ENCODE results near the gene TRMT61A. TPM values are rescaled to one million over a fixed set of nuclear protein-coding genes. Genes with fewer than 3 reads are reported as not detected.

Gene TRMT61A
- total and polyA plus RNA-seq, 2 of the 13 experiments (the other 11 are each of a cell fraction or from before 2014, with no cell fraction given) = 6.5 to 13.6 TPM

DNA sequence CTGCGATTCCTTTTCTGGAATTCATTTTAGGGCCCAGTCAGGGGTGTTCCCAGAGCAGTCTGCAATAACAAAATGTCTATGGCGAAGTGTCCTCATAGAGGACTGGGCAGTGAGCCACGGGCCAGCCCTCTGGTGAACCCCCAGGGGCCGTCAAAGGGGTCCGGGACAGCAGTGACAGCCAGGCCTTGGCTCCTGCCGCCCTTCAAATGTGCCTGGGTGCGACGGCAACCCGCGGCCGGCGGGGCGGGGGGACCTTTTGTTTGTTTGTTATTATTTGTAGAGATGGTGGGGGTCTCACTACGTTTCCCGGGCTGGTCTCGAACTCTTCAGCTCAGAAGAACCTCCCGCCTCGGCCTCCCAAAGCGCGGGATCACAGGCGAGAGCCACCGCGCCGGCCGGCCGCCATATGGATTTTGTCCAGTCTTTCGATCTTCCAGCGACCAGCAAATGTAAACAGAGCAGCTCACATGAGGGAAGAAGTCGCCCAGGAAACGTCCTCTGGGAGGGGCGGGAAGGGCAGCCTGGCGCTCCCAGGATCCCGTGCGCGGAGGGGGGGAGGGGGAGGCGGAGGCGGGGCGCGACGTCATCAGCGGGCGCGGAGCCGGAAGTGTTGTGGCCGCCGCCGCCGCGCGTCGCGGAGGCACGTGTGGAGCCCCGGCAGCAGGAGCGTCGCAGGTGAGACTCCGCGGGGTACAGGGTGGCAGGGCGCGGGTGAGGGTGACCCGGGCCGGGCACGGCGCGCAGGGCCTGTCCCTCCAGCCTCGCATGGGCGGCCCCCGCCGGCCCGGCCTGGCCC, at the start of gene TRMT61A (continued):
- TF ChIP-seq, protein P1, sequence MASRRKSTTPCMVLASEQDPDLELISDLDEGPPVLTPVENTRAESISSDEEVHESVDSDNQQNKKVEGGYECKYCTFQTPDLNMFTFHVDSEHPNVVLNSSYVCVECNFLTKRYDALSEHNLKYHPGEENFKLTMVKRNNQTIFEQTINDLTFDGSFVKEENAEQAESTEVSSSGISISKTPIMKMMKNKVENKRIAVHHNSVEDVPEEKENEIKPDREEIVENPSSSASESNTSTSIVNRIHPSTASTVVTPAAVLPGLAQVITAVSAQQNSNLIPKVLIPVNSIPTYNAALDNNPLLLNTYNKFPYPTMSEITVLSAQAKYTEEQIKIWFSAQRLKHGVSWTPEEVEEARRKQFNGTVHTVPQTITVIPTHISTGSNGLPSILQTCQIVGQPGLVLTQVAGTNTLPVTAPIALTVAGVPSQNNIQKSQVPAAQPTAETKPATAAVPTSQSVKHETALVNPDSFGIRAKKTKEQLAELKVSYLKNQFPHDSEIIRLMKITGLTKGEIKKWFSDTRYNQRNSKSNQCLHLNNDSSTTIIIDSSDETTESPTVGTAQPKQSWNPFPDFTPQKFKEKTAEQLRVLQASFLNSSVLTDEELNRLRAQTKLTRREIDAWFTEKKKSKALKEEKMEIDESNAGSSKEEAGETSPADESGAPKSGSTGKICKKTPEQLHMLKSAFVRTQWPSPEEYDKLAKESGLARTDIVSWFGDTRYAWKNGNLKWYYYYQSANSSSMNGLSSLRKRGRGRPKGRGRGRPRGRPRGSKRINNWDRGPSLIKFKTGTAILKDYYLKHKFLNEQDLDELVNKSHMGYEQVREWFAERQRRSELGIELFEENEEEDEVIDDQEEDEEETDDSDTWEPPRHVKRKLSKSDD (CRISPR knock-in tag; IDR thresholded peaks at IDR 0.05; ENCODE audit: low read depth) = no peak
- TF ChIP-seq HNRNPH1 (optimal IDR thresholded peaks at IDR 0.05; ENCODE audit: low read depth, low read length) (no peak), TP53 (CRISPR knock-in tag; conservative IDR thresholded peaks at IDR 0.05) (no peak), ZFP41 (CRISPR knock-in tag; IDR thresholded peaks at IDR 0.05; ENCODE audit: borderline replicate concordance) (no peak), MAFG (CRISPR knock-in tag; IDR thresholded peaks at IDR 0.05) (no peak), ZNF230 (CRISPR knock-in tag; IDR thresholded peaks at IDR 0.05) (no peak; the same call in 1 of the 2 replicates), ZNF577 (CRISPR knock-in tag; IDR thresholded peaks at IDR 0.05; ENCODE audit: borderline replicate concordance, low read depth) (no peak), RFX5 (IDR thresholded peaks at IDR 0.05; ENCODE audit: low read depth, low read length) (no peak), ZNF780A (CRISPR knock-in tag; IDR thresholded peaks at IDR 0.05) (no peak)
- TF ChIP-seq, protein P2, sequence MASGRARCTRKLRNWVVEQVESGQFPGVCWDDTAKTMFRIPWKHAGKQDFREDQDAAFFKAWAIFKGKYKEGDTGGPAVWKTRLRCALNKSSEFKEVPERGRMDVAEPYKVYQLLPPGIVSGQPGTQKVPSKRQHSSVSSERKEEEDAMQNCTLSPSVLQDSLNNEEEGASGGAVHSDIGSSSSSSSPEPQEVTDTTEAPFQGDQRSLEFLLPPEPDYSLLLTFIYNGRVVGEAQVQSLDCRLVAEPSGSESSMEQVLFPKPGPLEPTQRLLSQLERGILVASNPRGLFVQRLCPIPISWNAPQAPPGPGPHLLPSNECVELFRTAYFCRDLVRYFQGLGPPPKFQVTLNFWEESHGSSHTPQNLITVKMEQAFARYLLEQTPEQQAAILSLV (CRISPR knock-in tag; IDR thresholded peaks at IDR 0.05; ENCODE audit: borderline replicate concordance) = no peak
- TF ChIP-seq, protein P3, sequence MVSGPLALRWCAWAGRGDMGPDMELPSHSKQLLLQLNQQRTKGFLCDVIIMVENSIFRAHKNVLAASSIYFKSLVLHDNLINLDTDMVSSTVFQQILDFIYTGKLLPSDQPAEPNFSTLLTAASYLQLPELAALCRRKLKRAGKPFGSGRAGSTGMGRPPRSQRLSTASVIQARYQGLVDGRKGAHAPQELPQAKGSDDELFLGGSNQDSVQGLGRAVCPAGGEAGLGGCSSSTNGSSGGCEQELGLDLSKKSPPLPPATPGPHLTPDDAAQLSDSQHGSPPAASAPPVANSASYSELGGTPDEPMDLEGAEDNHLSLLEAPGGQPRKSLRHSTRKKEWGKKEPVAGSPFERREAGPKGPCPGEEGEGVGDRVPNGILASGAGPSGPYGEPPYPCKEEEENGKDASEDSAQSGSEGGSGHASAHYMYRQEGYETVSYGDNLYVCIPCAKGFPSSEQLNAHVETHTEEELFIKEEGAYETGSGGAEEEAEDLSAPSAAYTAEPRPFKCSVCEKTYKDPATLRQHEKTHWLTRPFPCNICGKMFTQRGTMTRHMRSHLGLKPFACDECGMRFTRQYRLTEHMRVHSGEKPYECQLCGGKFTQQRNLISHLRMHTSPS (CRISPR knock-in tag; IDR thresholded peaks at IDR 0.05; ENCODE audit: low read depth) = no peak
- TF ChIP-seq, protein P4, sequence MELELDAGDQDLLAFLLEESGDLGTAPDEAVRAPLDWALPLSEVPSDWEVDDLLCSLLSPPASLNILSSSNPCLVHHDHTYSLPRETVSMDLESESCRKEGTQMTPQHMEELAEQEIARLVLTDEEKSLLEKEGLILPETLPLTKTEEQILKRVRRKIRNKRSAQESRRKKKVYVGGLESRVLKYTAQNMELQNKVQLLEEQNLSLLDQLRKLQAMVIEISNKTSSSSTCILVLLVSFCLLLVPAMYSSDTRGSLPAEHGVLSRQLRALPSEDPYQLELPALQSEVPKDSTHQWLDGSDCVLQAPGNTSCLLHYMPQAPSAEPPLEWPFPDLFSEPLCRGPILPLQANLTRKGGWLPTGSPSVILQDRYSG (CRISPR knock-in tag; IDR thresholded peaks at IDR 0.05) = no peak
- TF ChIP-seq, protein P5, sequence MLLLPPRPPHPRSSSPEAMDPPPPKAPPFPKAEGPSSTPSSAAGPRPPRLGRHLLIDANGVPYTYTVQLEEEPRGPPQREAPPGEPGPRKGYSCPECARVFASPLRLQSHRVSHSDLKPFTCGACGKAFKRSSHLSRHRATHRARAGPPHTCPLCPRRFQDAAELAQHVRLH (CRISPR knock-in tag; IDR thresholded peaks at IDR 0.05; ENCODE audit: borderline replicate concordance, low read depth) = no peak
- TF ChIP-seq, protein P6, sequence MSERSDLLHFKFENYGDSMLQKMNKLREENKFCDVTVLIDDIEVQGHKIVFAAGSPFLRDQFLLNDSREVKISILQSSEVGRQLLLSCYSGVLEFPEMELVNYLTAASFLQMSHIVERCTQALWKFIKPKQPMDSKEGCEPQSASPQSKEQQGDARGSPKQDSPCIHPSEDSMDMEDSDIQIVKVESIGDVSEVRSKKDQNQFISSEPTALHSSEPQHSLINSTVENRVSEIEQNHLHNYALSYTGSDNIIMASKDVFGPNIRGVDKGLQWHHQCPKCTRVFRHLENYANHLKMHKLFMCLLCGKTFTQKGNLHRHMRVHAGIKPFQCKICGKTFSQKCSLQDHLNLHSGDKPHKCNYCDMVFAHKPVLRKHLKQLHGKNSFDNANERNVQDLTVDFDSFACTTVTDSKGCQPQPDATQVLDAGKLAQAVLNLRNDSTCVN (CRISPR knock-in tag; IDR thresholded peaks at IDR 0.05; ENCODE audit: borderline replicate concordance) = no peak
- TF ChIP-seq, protein P7, sequence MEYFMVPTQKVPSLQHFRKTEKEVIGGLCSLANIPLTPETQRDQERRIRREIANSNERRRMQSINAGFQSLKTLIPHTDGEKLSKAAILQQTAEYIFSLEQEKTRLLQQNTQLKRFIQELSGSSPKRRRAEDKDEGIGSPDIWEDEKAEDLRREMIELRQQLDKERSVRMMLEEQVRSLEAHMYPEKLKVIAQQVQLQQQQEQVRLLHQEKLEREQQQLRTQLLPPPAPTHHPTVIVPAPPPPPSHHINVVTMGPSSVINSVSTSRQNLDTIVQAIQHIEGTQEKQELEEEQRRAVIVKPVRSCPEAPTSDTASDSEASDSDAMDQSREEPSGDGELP (IDR thresholded peaks at IDR 0.05; ENCODE audit: borderline replicate concordance, low read depth) = peak; percentile 58; the same call in 1 of the 2 replicates
- TF ChIP-seq, protein P8, sequence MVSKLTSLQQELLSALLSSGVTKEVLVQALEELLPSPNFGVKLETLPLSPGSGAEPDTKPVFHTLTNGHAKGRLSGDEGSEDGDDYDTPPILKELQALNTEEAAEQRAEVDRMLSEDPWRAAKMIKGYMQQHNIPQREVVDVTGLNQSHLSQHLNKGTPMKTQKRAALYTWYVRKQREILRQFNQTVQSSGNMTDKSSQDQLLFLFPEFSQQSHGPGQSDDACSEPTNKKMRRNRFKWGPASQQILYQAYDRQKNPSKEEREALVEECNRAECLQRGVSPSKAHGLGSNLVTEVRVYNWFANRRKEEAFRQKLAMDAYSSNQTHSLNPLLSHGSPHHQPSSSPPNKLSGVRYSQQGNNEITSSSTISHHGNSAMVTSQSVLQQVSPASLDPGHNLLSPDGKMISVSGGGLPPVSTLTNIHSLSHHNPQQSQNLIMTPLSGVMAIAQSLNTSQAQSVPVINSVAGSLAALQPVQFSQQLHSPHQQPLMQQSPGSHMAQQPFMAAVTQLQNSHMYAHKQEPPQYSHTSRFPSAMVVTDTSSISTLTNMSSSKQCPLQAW (CRISPR knock-in tag; IDR thresholded peaks at IDR 0.05) = no peak
